Naive thymus-derived CD4-positive, alpha-beta T cell (primary cell): ENCODE measurements around the gene DDI2. TPM values are rescaled to one million over a fixed set of nuclear protein-coding genes. Genes with fewer than 3 reads are reported as not detected.
"Not testable (repeated sequence)": the region's sequence is repeated elsewhere in the genome, so short reads cannot be mapped to it uniquely, and the experiment has no call there.

Experiments
- ATAC-seq: fragments of 150-1000 bp; cut with Tn5 transposase; 2 replicates; pipeline ENCODE4 v1.10.0; 2021; ENCODE audit warnings: mild to moderate bottlenecking, moderate library complexity
- CTCF ChIA-PET: fragments of 350-600 bp; sonication (Branson Sonifier 250); formaldehyde crosslinking; loops from one replicate; lab custom pipeline; 2021; ENCODE audit warnings: antibody characterized with exemption; lab: Charles Lee
- POLR2A ChIA-PET: fragments of 350-600 bp; sonication (Branson Sonifier 250); formaldehyde crosslinking; loops from one replicate; lab custom pipeline; 2021; ENCODE audit warnings: antibody characterized with exemption, inconsistent platforms; lab: Charles Lee
- DNase-seq, 9 donors: peaks; one replicate each; pipeline versions ENCODE4 v3.0.0 to v3.0.0-alpha.2; 2020 to 2022; ENCODE audit warnings: mixed read lengths in 1 of 9
- H3K27ac ChIP-seq: one replicate; pipeline ENCODE4 v1.7.0; 2013; ENCODE audit warnings: mild to moderate bottlenecking, low read depth, low read length, moderate library complexity
- H3K27me3 ChIP-seq, 2 donors: one replicate each; pipeline ENCODE4 v1.7.0; 2013; ENCODE audit warnings: low read length in 2 of 2, mild to moderate bottlenecking in 2 of 2, moderate library complexity in 2 of 2; ENCODE audit not compliant: control insufficient read depth in 2 of 2, insufficient read depth in 2 of 2
- H3K36me3 ChIP-seq, 3 experiments: 1 replicate in 2 of 3; 2 replicates in 1 of 3; pipeline ENCODE4 v1.7.0; 2013; ENCODE audit warnings: low read length in 3 of 3, mild to moderate bottlenecking in 3 of 3, moderate library complexity in 1 of 3; ENCODE audit not compliant: insufficient read depth in 3 of 3, control insufficient read depth in 2 of 3
- H3K4me1 ChIP-seq, 2 donors: one replicate each; pipeline ENCODE4 v1.7.0; 2013; ENCODE audit warnings: low read length in 2 of 2, mild to moderate bottlenecking in 2 of 2, moderate library complexity in 1 of 2; ENCODE audit not compliant: control insufficient read depth in 2 of 2, insufficient read depth in 2 of 2
- H3K4me3 ChIP-seq: 2 replicates; pipeline ENCODE4 v1.7.0; 2013; ENCODE audit warnings: mild to moderate bottlenecking, low read length
- H3K9me3 ChIP-seq, 3 experiments: 1 replicate in 2 of 3; 2 replicates in 1 of 3; pipeline ENCODE4 v1.7.0; 2013; ENCODE audit warnings: low read length in 3 of 3; ENCODE audit not compliant: control insufficient read depth in 2 of 3
- H3K27ac Mint-ChIP-seq, 9 donors: one replicate each; pipeline ENCODE4 v1.8.0; 2020 to 2022; ENCODE audit warnings: mixed read lengths in 9 of 9, mild to moderate bottlenecking in 8 of 9, moderate library complexity in 5 of 9, inconsistent platforms in 2 of 9
- H3K27me3 Mint-ChIP-seq, 5 donors: one replicate each; pipeline ENCODE4 v1.8.0; 2021 to 2022; ENCODE audit warnings: mixed read lengths in 5 of 5, mild to moderate bottlenecking in 1 of 5
- H3K36me3 Mint-ChIP-seq, 5 donors: one replicate each; pipeline ENCODE4 v1.8.0; 2020 to 2022; ENCODE audit warnings: mixed read lengths in 5 of 5, mild to moderate bottlenecking in 3 of 5, inconsistent platforms in 1 of 5
- H3K4me1 Mint-ChIP-seq, 7 donors: one replicate each; pipeline ENCODE4 v1.8.0; 2020 to 2022; ENCODE audit warnings: mixed read lengths in 7 of 7, mild to moderate bottlenecking in 3 of 7, inconsistent platforms in 1 of 7
- H3K4me3 Mint-ChIP-seq, 10 donors: one replicate each; pipeline ENCODE4 v1.8.0; 2020 to 2022; ENCODE audit warnings: mild to moderate bottlenecking in 10 of 10, mixed read lengths in 10 of 10, moderate library complexity in 6 of 10, inconsistent platforms in 2 of 10
- H3K9me3 Mint-ChIP-seq, 11 donors: one replicate each; pipeline ENCODE4 v1.8.0; 2020 to 2022; ENCODE audit warnings: mixed read lengths in 11 of 11, mild to moderate bottlenecking in 4 of 11, inconsistent platforms in 1 of 11, moderate library complexity in 1 of 11
- intact Hi-C, 2 donors: fragments of 100-400 bp; cut with micrococcal nuclease; formaldehyde crosslinking; loops; one replicate each; pipeline ENCODE4 v1.15.1; 2023
- polyA plus RNA-seq, 2 donors: library from polyadenylated mRNA; unstranded; fragments of 300-500 nt; fragmentation: Illumina TruSeq; gene quantifications; one replicate each; pipeline ENCODE4 v1.2.3, GENCODE V29; 2021
- total RNA-seq, 6 experiments: library from RNA in 5 of 6; stranded (reverse) in 5 of 6; gene quantifications; 1 replicate in 5 of 6; 2 replicates in 1 of 6; pipeline ENCODE4 v1.2.3 and lab custom pipeline; 2021 to 2026

DDI2 gene
- total and polyA plus RNA-seq, 7 experiments from 2014 or later, result 3.2 to 46.8 (median 31.0) TPM

- H3K27ac ChIP-seq, result no peak overlapping the region
- H3K9me3 ChIP-seq, result no peaks in the 10 kb centered on the region
- H3K4me1 ChIP-seq, result no peaks in the 10 kb centered on the region
- no peak overlapping the region for H3K4me3 ChIP-seq
- intact Hi-C loops, result no loop called here
- H3K27me3 ChIP-seq, result no peaks in the 10 kb centered on the region
- ChIA-PET POLR2A (no interaction called here), CTCF (no interaction called here)
- ATAC-seq, result no peak
- no peaks in the 10 kb centered on the region for H3K27me3 Mint-ChIP-seq
- H3K4me1 Mint-ChIP-seq, result peaks cover 0 to 5% (median 3%) of the 10 kb centered on the region in 7 donors
- H3K27ac Mint-ChIP-seq, result no peak overlapping the region
- no peak for DNase-seq
- peaks cover 19 to 95% (median 28%) of the 10 kb centered on the region in 3 experiments for H3K36me3 ChIP-seq
- H3K4me3 Mint-ChIP-seq, result no peak overlapping the region
- H3K36me3 Mint-ChIP-seq, result peaks cover 5 to 69% (median 27%) of the 10 kb centered on the region in 5 donors
- H3K9me3 Mint-ChIP-seq, result no peaks in the 10 kb centered on the region
Observed at GRCh38 chr1:15637826-15638225, 20.6 kb downstream of the DDI2 start.

GRCh38 chr1:15639262-15639661, 22.0 kb downstream of the DDI2 start:
- H3K9me3 ChIP-seq, result no peaks in the 10 kb centered on the region
- H3K36me3 ChIP-seq, result peaks cover 19 to 95% (median 32%) of the 10 kb centered on the region in 3 experiments
- H3K9me3 Mint-ChIP-seq, result no peaks in the 10 kb centered on the region
- CTCF ChIA-PET, result no interaction called here
- H3K27me3 Mint-ChIP-seq, result no peaks in the 10 kb centered on the region
- no peak overlapping the region for H3K4me3 ChIP-seq
- DNase-seq (no peak), ATAC-seq (no peak)
- H3K27ac Mint-ChIP-seq, result no peak overlapping the region
- H3K4me3 Mint-ChIP-seq, result no peak overlapping the region
- intact Hi-C loops, result no loop called here
- POLR2A ChIA-PET, result no interaction called here
- peaks cover 0 to 5% (median 3%) of the 10 kb centered on the region in 7 donors for H3K4me1 Mint-ChIP-seq
- H3K27me3 ChIP-seq, result no peaks in the 10 kb centered on the region
- no peaks in the 10 kb centered on the region for H3K4me1 ChIP-seq
- H3K27ac ChIP-seq, result no peak overlapping the region
- peaks cover 10 to 65% (median 34%) of the 10 kb centered on the region in 5 donors for H3K36me3 Mint-ChIP-seq

- Mint-ChIP-seq H3K27ac (peak overlapping the region in 1 of 9 donors; percentile 51), H3K27me3 (no peaks in the 10 kb centered on the region), H3K4me1 (peaks cover 0 to 5% (median 3%) of the 10 kb centered on the region in 7 donors), H3K9me3 (no peaks in the 10 kb centered on the region), H3K36me3 (peaks cover 10 to 61% (median 30%) of the 10 kb centered on the region in 5 donors), H3K4me3 (no peak overlapping the region)
- no peaks in the 10 kb centered on the region for H3K4me1 ChIP-seq
- no peaks in the 10 kb centered on the region for H3K27me3 ChIP-seq
- CTCF ChIA-PET, result no interaction called here
- H3K9me3 ChIP-seq, result no peaks in the 10 kb centered on the region
- DNase-seq (no peak), ATAC-seq (no peak)
- peaks cover 19 to 92% (median 25%) of the 10 kb centered on the region in 3 experiments for H3K36me3 ChIP-seq
- no peak overlapping the region for H3K27ac ChIP-seq
- intact Hi-C loops, result no loop called here
- POLR2A ChIA-PET, result no interaction called here
- H3K4me3 ChIP-seq, result no peak overlapping the region
Observed at GRCh38 chr1:15639931-15640330, 22.7 kb downstream of the DDI2 start.

- ATAC-seq, result no peak
- CTCF ChIA-PET, result no interaction called here
- H3K27me3 ChIP-seq, result no peaks in the 10 kb centered on the region
- no peak overlapping the region for H3K4me3 ChIP-seq
- no peaks in the 10 kb centered on the region for H3K27me3 Mint-ChIP-seq
- peaks cover 10 to 63% (median 36%) of the 10 kb centered on the region in 5 donors for H3K36me3 Mint-ChIP-seq
- DNase-seq, result no peak
- H3K27ac ChIP-seq, result no peak overlapping the region
- H3K9me3 Mint-ChIP-seq, result no peaks in the 10 kb centered on the region
- peak overlapping the region in 3 of 9 donors; percentile 45 to 81 (median 71) for H3K27ac Mint-ChIP-seq
- H3K36me3 ChIP-seq, result peaks cover 19 to 92% (median 25%) of the 10 kb centered on the region in 3 experiments
- H3K4me3 Mint-ChIP-seq, result peak overlapping the region in 1 of 10 donors; percentile 8
- peaks cover 0 to 7% (median 4%) of the 10 kb centered on the region in 7 donors for H3K4me1 Mint-ChIP-seq
- POLR2A ChIA-PET, result no interaction called here
- no peaks in the 10 kb centered on the region for H3K9me3 ChIP-seq
- H3K4me1 ChIP-seq, result no peaks in the 10 kb centered on the region
- intact Hi-C loops, result no loop called here
Observed at GRCh38 chr1:15640667-15641066, 23.4 kb downstream of the DDI2 start.

GRCh38 chr1:15649937-15650336, 32.7 kb downstream of the DDI2 start:
- peaks cover 0 to 34% (median 19%) of the 10 kb centered on the region in 5 donors for H3K36me3 Mint-ChIP-seq
- Histone ChIP-seq H3K4me3 (no peak overlapping the region), H3K27ac (no peak overlapping the region), H3K4me1 (no peaks in the 10 kb centered on the region), H3K36me3 (peaks cover 7 to 53% (median 10%) of the 10 kb centered on the region in 3 experiments), H3K9me3 (no peaks in the 10 kb centered on the region), H3K27me3 (no peaks in the 10 kb centered on the region)
- ChIA-PET POLR2A (no interaction called here), CTCF (no interaction called here)
- intact Hi-C loops, result no loop called here
- H3K27me3 Mint-ChIP-seq, result no peaks in the 10 kb centered on the region
- H3K4me1 Mint-ChIP-seq, result peaks cover 0 to 8% (median 0%) of the 10 kb centered on the region in 7 donors
- no peak overlapping the region for H3K27ac Mint-ChIP-seq
- no peak for ATAC-seq
- no peaks in the 10 kb centered on the region for H3K9me3 Mint-ChIP-seq
- H3K4me3 Mint-ChIP-seq, result no peak overlapping the region
- DNase-seq, result no peak

GRCh38 chr1:15650433-15650832, 33.2 kb downstream of the DDI2 start:
- Mint-ChIP-seq H3K4me3 (no peak overlapping the region), H3K9me3 (no peaks in the 10 kb centered on the region), H3K27me3 (no peaks in the 10 kb centered on the region), H3K27ac (no peak overlapping the region), H3K36me3 (peaks cover 0 to 29% (median 14%) of the 10 kb centered on the region in 5 donors), H3K4me1 (peaks cover 0 to 5% (median 0%) of the 10 kb centered on the region in 7 donors)
- H3K9me3 ChIP-seq, result no peaks in the 10 kb centered on the region
- no peaks in the 10 kb centered on the region for H3K4me1 ChIP-seq
- DNase-seq (no peak), ATAC-seq (no peak)
- ChIA-PET POLR2A (no interaction called here), CTCF (no interaction called here)
- intact Hi-C loops, result no loop called here
- no peak overlapping the region for H3K4me3 ChIP-seq
- H3K27ac ChIP-seq, result no peak overlapping the region
- H3K27me3 ChIP-seq, result no peaks in the 10 kb centered on the region
- H3K36me3 ChIP-seq, result peaks cover 7 to 50% (median 10%) of the 10 kb centered on the region in 3 experiments

GRCh38 chr1:15652130-15652529, 34.9 kb downstream of the DDI2 start:
- intact Hi-C loops, H3K4me1 ChIP-seq, H3K9me3 ChIP-seq, H3K4me3 Mint-ChIP-seq, H3K27me3 ChIP-seq, DNase-seq, H3K4me3 ChIP-seq, CTCF ChIA-PET, H3K4me1 Mint-ChIP-seq, ATAC-seq, H3K9me3 Mint-ChIP-seq, H3K27ac ChIP-seq, POLR2A ChIA-PET, H3K27ac Mint-ChIP-seq, H3K27me3 Mint-ChIP-seq: not testable (repeated sequence)
- H3K36me3 ChIP-seq, result peaks cover 7 to 44% (median 17%) of the 10 kb centered on the region in 3 experiments
- H3K36me3 Mint-ChIP-seq, result peaks cover 0 to 38% (median 22%) of the 10 kb centered on the region in 5 donors
